H7 (cell line): ENCODE measurements around the gene CCR7. TPM values are rescaled to one million over a fixed set of nuclear protein-coding genes. Genes with fewer than 3 reads are reported as not detected.

Experiments
- DNase-seq: peaks from one replicate; pipeline ENCODE4 v3.0.0; 2012
- H3K27me3 ChIP-seq: 2 replicates; pipeline ENCODE4 v1.6.0; 2011; ENCODE audit warnings: mild to moderate bottlenecking, low read length; ENCODE audit not compliant: control insufficient read depth, insufficient read depth
- H3K36me3 ChIP-seq: replicated peaks from 2 replicates; pipeline ENCODE4 v1.5.1; 2011; ENCODE audit warnings: low read length; ENCODE audit not compliant: control insufficient read depth, insufficient read depth
- H3K4me3 ChIP-seq: 2 replicates; pipeline ENCODE4 v1.5.1; 2011; ENCODE audit warnings: low read depth, mild to moderate bottlenecking, control low read depth, low read length, moderate library complexity; ENCODE audit not compliant: insufficient read depth
- total RNA-seq: library from RNA; depleted of rRNA; stranded (reverse); fragments of >200 nt; shearing (Covaris generic); gene quantifications from 2 replicates; pipeline ENCODE4 v1.2.3, GENCODE V29; 2014

CCR7 gene
- total RNA-seq, 1 experiment from 2014 or later: 1.1 TPM

- peaks cover 2% of the 10 kb centered on the region; the same call in 1 of the 2 replicates for H3K27me3 ChIP-seq
- H3K4me3 ChIP-seq: no peak overlapping the region
- H3K36me3 ChIP-seq: no peaks in the 10 kb centered on the region
- no peak for DNase-seq
Measured at GRCh38 chr17:40561294-40561870, 3.9 kb downstream of the CCR7 start.

GRCh38 chr17:40560592-40561293 lies 4.5 kb downstream of the CCR7 start:
- Histone ChIP-seq H3K27me3 (peaks cover 2% of the 10 kb centered on the region; the same call in 1 of the 2 replicates), H3K4me3 (no peak overlapping the region), H3K36me3 (no peaks in the 10 kb centered on the region)
- DNase-seq: no peak

GRCh38 chr17:40559954-40560591 lies 5.2 kb downstream of the CCR7 start:
- Histone ChIP-seq H3K27me3 (peaks cover 2% of the 10 kb centered on the region; the same call in 1 of the 2 replicates), H3K4me3 (no peak overlapping the region), H3K36me3 (no peaks in the 10 kb centered on the region)
- peak; percentile 92 for DNase-seq

GRCh38 chr17:40559564-40559916 lies 5.7 kb downstream of the CCR7 start:
- H3K36me3 ChIP-seq: no peaks in the 10 kb centered on the region
- H3K27me3 ChIP-seq: peaks cover 2% of the 10 kb centered on the region; the same call in 1 of the 2 replicates
- no peak for DNase-seq
- H3K4me3 ChIP-seq: no peak overlapping the region

GRCh38 chr17:40558890-40559563 lies 6.2 kb downstream of the CCR7 start:
- no peak for DNase-seq
- H3K4me3 ChIP-seq: no peak overlapping the region
- no peaks in the 10 kb centered on the region for H3K36me3 ChIP-seq
- H3K27me3 ChIP-seq: peaks cover 2% of the 10 kb centered on the region; the same call in 1 of the 2 replicates

GRCh38 chr17:40558300-40558889 lies 6.9 kb downstream of the CCR7 start:
- no peak for DNase-seq
- H3K36me3 ChIP-seq: no peaks in the 10 kb centered on the region
- H3K27me3 ChIP-seq: peaks cover 2% of the 10 kb centered on the region; the same call in 1 of the 2 replicates
- no peak overlapping the region for H3K4me3 ChIP-seq

- DNase-seq: peak; percentile 26
- H3K4me3 ChIP-seq: no peak overlapping the region
- H3K27me3 ChIP-seq: peaks cover 2% of the 10 kb centered on the region; the same call in 1 of the 2 replicates
- H3K36me3 ChIP-seq: no peaks in the 10 kb centered on the region
Measured at GRCh38 chr17:40557531-40558299, 7.6 kb downstream of the CCR7 start.

- Histone ChIP-seq H3K27me3 (peaks cover 2% of the 10 kb centered on the region; the same call in 1 of the 2 replicates), H3K36me3 (no peaks in the 10 kb centered on the region), H3K4me3 (no peak overlapping the region)
- peak; percentile 63 for DNase-seq
Measured at GRCh38 chr17:40556884-40557414, 8.3 kb downstream of the CCR7 start.

- H3K4me3 ChIP-seq: no peak overlapping the region
- no peaks in the 10 kb centered on the region for H3K36me3 ChIP-seq
- peaks cover 2% of the 10 kb centered on the region; the same call in 1 of the 2 replicates for H3K27me3 ChIP-seq
- DNase-seq: no peak
Measured at GRCh38 chr17:40556198-40556661, 9.0 kb downstream of the CCR7 start.

GRCh38 chr17:40555296-40556190 lies 9.7 kb downstream of the CCR7 start:
- peaks cover 2% of the 10 kb centered on the region; the same call in 1 of the 2 replicates for H3K27me3 ChIP-seq
- DNase-seq: peak; percentile 16
- no peak overlapping the region for H3K4me3 ChIP-seq
- H3K36me3 ChIP-seq: no peaks in the 10 kb centered on the region

- Histone ChIP-seq H3K36me3 (no peaks in the 10 kb centered on the region), H3K27me3 (peaks cover 2% of the 10 kb centered on the region; the same call in 1 of the 2 replicates), H3K4me3 (no peak overlapping the region)
- peak; percentile 39 for DNase-seq
Measured at GRCh38 chr17:40554646-40555295, 10.5 kb downstream of the CCR7 start.
